ENCODE data around the gene CCDC146.
"Not testable (repeated sequence)": the region's sequence is repeated elsewhere in the genome, so short reads cannot be mapped to it uniquely, and the experiment has no call there.

DNA sequence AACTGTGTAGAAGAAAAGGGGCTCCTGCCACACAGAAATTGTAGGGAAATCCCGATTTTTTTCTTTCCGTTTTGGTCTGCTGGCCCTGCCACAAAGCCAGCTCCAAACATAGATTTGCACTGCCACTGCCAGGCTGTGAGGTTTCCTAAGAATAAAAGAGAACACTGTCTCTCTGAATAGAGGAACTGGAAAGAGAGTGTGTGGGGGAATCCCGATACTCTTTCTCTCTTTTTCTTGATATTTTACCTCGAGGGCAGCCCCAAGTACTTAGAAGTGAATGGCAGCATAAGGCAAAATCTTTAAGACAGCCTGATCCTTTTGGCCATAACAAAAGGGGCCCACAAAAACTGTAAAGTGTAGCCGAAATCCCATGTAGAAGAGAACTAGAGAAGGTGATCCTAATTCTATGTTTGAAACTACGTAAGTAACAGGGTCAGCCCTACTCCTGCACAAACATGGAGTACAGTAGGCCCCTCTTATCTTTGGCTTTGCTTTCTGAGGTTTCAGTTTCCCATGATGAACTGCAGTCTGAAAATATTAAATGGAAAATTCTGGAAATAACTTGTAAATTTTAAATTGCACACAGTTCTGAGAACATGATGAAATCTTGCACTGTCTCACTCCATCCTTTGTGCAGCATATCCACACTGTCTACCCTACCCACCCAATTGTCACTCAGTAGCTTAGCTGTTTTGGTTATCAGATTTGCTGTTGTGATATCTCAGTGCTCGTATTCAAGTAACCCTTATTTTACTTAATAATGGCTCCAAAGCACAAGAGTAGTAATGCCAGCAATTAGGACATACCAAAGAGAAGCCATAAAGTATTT is 6.4 kb downstream of the CCDC146 start:
- TF ChIP-seq POLR2AphosphoS5 (IDR thresholded peaks at IDR 0.05; ENCODE audit: low read length); BRCA1 (IDR thresholded peaks at IDR 0.05; ENCODE audit: low read depth, low read length); CBFB (IDR thresholded peaks at IDR 0.05; ENCODE audit: low read depth); EZH2 (IDR thresholded peaks at IDR 0.05; ENCODE audit: borderline replicate concordance, control insufficient read depth, low read depth, low read length); KDM1A (IDR thresholded peaks at IDR 0.05; ENCODE audit: borderline replicate concordance); HDAC2 (IDR thresholded peaks at IDR 0.05); MTA3 (IDR thresholded peaks at IDR 0.05; ENCODE audit: borderline replicate concordance, low read length); STAT3 (IDR thresholded peaks at IDR 0.05; ENCODE audit: low read depth, low read length): not testable (repeated sequence)
- TF ChIP-seq, protein P1, sequence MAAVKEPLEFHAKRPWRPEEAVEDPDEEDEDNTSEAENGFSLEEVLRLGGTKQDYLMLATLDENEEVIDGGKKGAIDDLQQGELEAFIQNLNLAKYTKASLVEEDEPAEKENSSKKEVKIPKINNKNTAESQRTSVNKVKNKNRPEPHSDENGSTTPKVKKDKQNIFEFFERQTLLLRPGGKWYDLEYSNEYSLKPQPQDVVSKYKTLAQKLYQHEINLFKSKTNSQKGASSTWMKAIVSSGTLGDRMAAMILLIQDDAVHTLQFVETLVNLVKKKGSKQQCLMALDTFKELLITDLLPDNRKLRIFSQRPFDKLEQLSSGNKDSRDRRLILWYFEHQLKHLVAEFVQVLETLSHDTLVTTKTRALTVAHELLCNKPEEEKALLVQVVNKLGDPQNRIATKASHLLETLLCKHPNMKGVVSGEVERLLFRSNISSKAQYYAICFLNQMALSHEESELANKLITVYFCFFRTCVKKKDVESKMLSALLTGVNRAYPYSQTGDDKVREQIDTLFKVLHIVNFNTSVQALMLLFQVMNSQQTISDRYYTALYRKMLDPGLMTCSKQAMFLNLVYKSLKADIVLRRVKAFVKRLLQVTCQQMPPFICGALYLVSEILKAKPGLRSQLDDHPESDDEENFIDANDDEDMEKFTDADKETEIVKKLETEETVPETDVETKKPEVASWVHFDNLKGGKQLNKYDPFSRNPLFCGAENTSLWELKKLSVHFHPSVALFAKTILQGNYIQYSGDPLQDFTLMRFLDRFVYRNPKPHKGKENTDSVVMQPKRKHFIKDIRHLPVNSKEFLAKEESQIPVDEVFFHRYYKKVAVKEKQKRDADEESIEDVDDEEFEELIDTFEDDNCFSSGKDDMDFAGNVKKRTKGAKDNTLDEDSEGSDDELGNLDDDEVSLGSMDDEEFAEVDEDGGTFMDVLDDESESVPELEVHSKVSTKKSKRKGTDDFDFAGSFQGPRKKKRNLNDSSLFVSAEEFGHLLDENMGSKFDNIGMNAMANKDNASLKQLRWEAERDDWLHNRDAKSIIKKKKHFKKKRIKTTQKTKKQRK (IDR thresholded peaks at IDR 0.05; ENCODE audit: low read depth, low read length), result not testable (repeated sequence)
- TF ChIP-seq, protein P2, sequence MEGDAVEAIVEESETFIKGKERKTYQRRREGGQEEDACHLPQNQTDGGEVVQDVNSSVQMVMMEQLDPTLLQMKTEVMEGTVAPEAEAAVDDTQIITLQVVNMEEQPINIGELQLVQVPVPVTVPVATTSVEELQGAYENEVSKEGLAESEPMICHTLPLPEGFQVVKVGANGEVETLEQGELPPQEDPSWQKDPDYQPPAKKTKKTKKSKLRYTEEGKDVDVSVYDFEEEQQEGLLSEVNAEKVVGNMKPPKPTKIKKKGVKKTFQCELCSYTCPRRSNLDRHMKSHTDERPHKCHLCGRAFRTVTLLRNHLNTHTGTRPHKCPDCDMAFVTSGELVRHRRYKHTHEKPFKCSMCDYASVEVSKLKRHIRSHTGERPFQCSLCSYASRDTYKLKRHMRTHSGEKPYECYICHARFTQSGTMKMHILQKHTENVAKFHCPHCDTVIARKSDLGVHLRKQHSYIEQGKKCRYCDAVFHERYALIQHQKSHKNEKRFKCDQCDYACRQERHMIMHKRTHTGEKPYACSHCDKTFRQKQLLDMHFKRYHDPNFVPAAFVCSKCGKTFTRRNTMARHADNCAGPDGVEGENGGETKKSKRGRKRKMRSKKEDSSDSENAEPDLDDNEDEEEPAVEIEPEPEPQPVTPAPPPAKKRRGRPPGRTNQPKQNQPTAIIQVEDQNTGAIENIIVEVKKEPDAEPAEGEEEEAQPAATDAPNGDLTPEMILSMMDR (IDR thresholded peaks at IDR 0.05 in 2 of 3, conservative IDR thresholded peaks at IDR 0.05 in 1 of 3; ENCODE audit: control insufficient read depth in 2 of 3, extremely low read depth in 1 of 3, insufficient read depth in 1 of 3, low read depth in 3 of 3, low read length in 3 of 3), result not testable (repeated sequence)
- TF ChIP-seq, protein P3, sequence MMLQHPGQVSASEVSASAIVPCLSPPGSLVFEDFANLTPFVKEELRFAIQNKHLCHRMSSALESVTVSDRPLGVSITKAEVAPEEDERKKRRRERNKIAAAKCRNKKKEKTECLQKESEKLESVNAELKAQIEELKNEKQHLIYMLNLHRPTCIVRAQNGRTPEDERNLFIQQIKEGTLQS (IDR thresholded peaks at IDR 0.05; ENCODE audit: borderline replicate concordance, extremely low read depth, low read depth, low read length), result not testable (repeated sequence)
- TF ChIP-seq, protein P4, sequence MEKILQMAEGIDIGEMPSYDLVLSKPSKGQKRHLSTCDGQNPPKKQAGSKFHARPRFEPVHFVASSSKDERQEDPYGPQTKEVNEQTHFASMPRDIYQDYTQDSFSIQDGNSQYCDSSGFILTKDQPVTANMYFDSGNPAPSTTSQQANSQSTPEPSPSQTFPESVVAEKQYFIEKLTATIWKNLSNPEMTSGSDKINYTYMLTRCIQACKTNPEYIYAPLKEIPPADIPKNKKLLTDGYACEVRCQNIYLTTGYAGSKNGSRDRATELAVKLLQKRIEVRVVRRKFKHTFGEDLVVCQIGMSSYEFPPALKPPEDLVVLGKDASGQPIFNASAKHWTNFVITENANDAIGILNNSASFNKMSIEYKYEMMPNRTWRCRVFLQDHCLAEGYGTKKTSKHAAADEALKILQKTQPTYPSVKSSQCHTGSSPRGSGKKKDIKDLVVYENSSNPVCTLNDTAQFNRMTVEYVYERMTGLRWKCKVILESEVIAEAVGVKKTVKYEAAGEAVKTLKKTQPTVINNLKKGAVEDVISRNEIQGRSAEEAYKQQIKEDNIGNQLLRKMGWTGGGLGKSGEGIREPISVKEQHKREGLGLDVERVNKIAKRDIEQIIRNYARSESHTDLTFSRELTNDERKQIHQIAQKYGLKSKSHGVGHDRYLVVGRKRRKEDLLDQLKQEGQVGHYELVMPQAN (conservative IDR thresholded peaks at IDR 0.05), result not testable (repeated sequence)

Measured in GM12878 (cell line).